H1 (cell line): ENCODE data around the gene CLRN2. TPM values are rescaled to one million over a fixed set of nuclear protein-coding genes. Genes with fewer than 3 reads are reported as not detected.

Experiments
- CTCF ChIA-PET: fragments of 300-600 bp; sonication (Branson Sonifier 250); formaldehyde crosslinking; loops from one replicate; lab custom pipeline; 2021; ENCODE audit not compliant: partially characterized antibody; lab: Charles Lee
- POLR2A ChIA-PET: fragments of 300-600 bp; sonication (Branson Sonifier 250); formaldehyde crosslinking; loops from one replicate; lab custom pipeline; 2021; ENCODE audit warnings: inconsistent platforms; ENCODE audit not compliant: partially characterized antibody; lab: Charles Lee
- DNase-seq, 2 experiments: peaks; one replicate each; pipeline versions ENCODE4 v3.0.0 to v3.0.0-alpha.2; 2010 to 2022; ENCODE audit warnings: low spot score in 2 of 2, low read depth in 1 of 2, mixed read lengths in 1 of 2
- FAIRE-seq: peaks from 2 replicates; lab custom pipeline; 2011; peaks lifted over from hg19 to GRCh38; lab: Jason Lieb, UNC
- H2AFZ ChIP-seq: 2 replicates; pipeline ENCODE4 v1.8.1; 2012; ENCODE audit warnings: low read length, inconsistent platforms
- H2AK5ac ChIP-seq: 2 replicates; pipeline ENCODE4 v1.6.1; 2013; ENCODE audit warnings: low read depth, low read length
- H2BK120ac ChIP-seq: replicated peaks from 2 replicates; pipeline ENCODE3; 2013; ENCODE audit warnings: low read depth, low read length, inconsistent platforms
- H2BK12ac ChIP-seq: 2 replicates; pipeline ENCODE4 v1.6.1; 2013; ENCODE audit warnings: low read depth, low read length
- H2BK15ac ChIP-seq: 2 replicates; pipeline ENCODE4 v1.6.1; 2013; ENCODE audit warnings: low read length
- H2BK20ac ChIP-seq: 2 replicates; pipeline ENCODE4 v1.6.1; 2013; ENCODE audit warnings: low read length
- H2BK5ac ChIP-seq: 2 replicates; pipeline ENCODE4 v1.6.1; 2013; ENCODE audit warnings: low read depth, low read length
- H3K14ac ChIP-seq: 2 replicates; pipeline ENCODE4 v1.6.1; 2013; ENCODE audit warnings: inconsistent platforms; ENCODE audit not compliant: insufficient read length
- H3K18ac ChIP-seq: 2 replicates; pipeline ENCODE4 v1.6.1; 2013; ENCODE audit warnings: low read length; ENCODE audit errors: extremely low read depth
- H3K23ac ChIP-seq: 2 replicates; pipeline ENCODE4 v1.6.1; 2013; ENCODE audit warnings: inconsistent platforms; ENCODE audit not compliant: insufficient read length
- H3K23me2 ChIP-seq: 2 replicates; pipeline ENCODE4 v1.6.1; 2013; ENCODE audit warnings: low read depth, low read length
- H3K27ac ChIP-seq: 2 replicates; pipeline ENCODE4 v1.6.1; 2011; ENCODE audit warnings: low read depth, low read length, inconsistent platforms
- H3K27me3 ChIP-seq, 4 experiments: replicated peaks in 1 of 4; 1 replicate in 1 of 4; 2 replicates in 3 of 4; pipeline versions ENCODE4 v1.6.1 to v1.8.1; 2011 to 2013; ENCODE audit warnings: low read length in 3 of 4, mild to moderate bottlenecking in 3 of 4, inconsistent platforms in 2 of 4, mixed read lengths in 2 of 4, moderate library complexity in 1 of 4; ENCODE audit not compliant: control insufficient read depth in 3 of 4, insufficient read depth in 3 of 4; ENCODE audit errors: extremely low read depth in 1 of 4
- H3K36me3 ChIP-seq, 4 experiments: 2 replicates each; pipeline versions ENCODE4 v1.6.1 to v1.8.1; 2011 to 2013; ENCODE audit warnings: mild to moderate bottlenecking in 4 of 4, low read length in 3 of 4, moderate library complexity in 2 of 4, control low read depth in 1 of 4, inconsistent platforms in 1 of 4; ENCODE audit not compliant: insufficient read depth in 4 of 4, control insufficient read depth in 2 of 4
- H3K4ac ChIP-seq: replicated peaks from 2 replicates; pipeline ENCODE3; 2013; ENCODE audit warnings: low read length, low read depth, mixed read lengths, inconsistent platforms; ENCODE audit not compliant: insufficient read length
- H3K4me1 ChIP-seq, 4 experiments: replicated peaks in 1 of 4; 1 replicate in 1 of 4; 2 replicates in 3 of 4; pipeline versions ENCODE4 v1.6.1 to v1.8.1; 2011 to 2013; ENCODE audit warnings: low read length in 3 of 4, inconsistent platforms in 2 of 4, mixed read lengths in 1 of 4; ENCODE audit not compliant: insufficient read depth in 4 of 4, control insufficient read depth in 3 of 4
- H3K4me2 ChIP-seq, 2 experiments: 2 replicates each; pipeline versions ENCODE4 v1.6.1 to v1.8.1; 2011 to 2013; ENCODE audit warnings: low read depth in 2 of 2, low read length in 2 of 2, control low read depth in 1 of 2, inconsistent platforms in 1 of 2, mild to moderate bottlenecking in 1 of 2; ENCODE audit not compliant: insufficient read depth in 1 of 2
- H3K4me3 ChIP-seq, 4 experiments: fragments of 200-600, 300-600 bp in 1 of 4; sonication (generic), shearing (Covaris generic), sonication (Bioruptor Twin) in 1 of 4; 2 replicates each; pipeline versions ENCODE4 v1.5.1 to v1.8.1; 2011 to 2016; ENCODE audit warnings: low read length in 4 of 4, low read depth in 3 of 4, control low read depth in 2 of 4, inconsistent platforms in 2 of 4, mild to moderate bottlenecking in 2 of 4, mixed read lengths in 1 of 4, moderate library complexity in 1 of 4; ENCODE audit not compliant: insufficient read depth in 2 of 4; ENCODE audit errors: extremely low read depth in 1 of 4
- H3K56ac ChIP-seq: replicated peaks from 2 replicates; pipeline ENCODE3; 2013; ENCODE audit warnings: low read depth, mild to moderate bottlenecking, mixed read lengths, low read length, inconsistent platforms; ENCODE audit not compliant: insufficient read length
- H3K79me1 ChIP-seq: 2 replicates; pipeline ENCODE4 v1.6.1; 2013; ENCODE audit warnings: low read depth, low read length, control low read depth
- H3K79me2 ChIP-seq, 2 experiments: 2 replicates each; pipeline versions ENCODE4 v1.6.1 to v1.8.1; 2012 to 2013; ENCODE audit warnings: low read length in 2 of 2, mild to moderate bottlenecking in 2 of 2, inconsistent platforms in 1 of 2; ENCODE audit not compliant: insufficient read depth in 2 of 2, control insufficient read depth in 1 of 2
- H3K9ac ChIP-seq, 4 experiments: replicated peaks in 1 of 4; 1 replicate in 1 of 4; 2 replicates in 3 of 4; pipeline versions ENCODE4 v1.6.1 to v1.8.1; 2011 to 2013; ENCODE audit warnings: low read depth in 3 of 4, low read length in 3 of 4, control low read depth in 2 of 4, mild to moderate bottlenecking in 2 of 4, moderate library complexity in 2 of 4, inconsistent platforms in 1 of 4; ENCODE audit errors: extremely low read depth in 1 of 4
- H3K9me3 ChIP-seq, 2 experiments: 2 replicates each; pipeline versions ENCODE4 v1.6.1 to v1.8.1; 2012 to 2013; ENCODE audit warnings: mild to moderate bottlenecking in 2 of 2, moderate library complexity in 2 of 2, control low read depth in 1 of 2, inconsistent platforms in 1 of 2, low read depth in 1 of 2, low read length in 1 of 2, mixed read lengths in 1 of 2; ENCODE audit not compliant: insufficient read depth in 2 of 2
- H4K20me1 ChIP-seq, 2 experiments: replicated peaks in 1 of 2; 2 replicates each; pipeline versions ENCODE3 to v1.8.1; 2011 to 2013; ENCODE audit warnings: inconsistent platforms in 2 of 2, low read length in 2 of 2, mild to moderate bottlenecking in 1 of 2; ENCODE audit not compliant: insufficient read depth in 2 of 2, control insufficient read depth in 1 of 2
- H4K5ac ChIP-seq: 2 replicates; pipeline ENCODE4 v1.6.1; 2013; ENCODE audit warnings: low read length, low read depth, mixed read lengths, inconsistent platforms; ENCODE audit not compliant: insufficient read length
- H4K8ac ChIP-seq: 2 replicates; pipeline ENCODE4 v1.8.0; 2013; ENCODE audit warnings: mild to moderate bottlenecking, moderate library complexity, low read length, inconsistent platforms; ENCODE audit not compliant: insufficient read depth; ENCODE audit errors: extremely low read depth
- H4K91ac ChIP-seq: replicated peaks from 2 replicates; pipeline ENCODE3; 2013; ENCODE audit warnings: low read length, mixed read lengths, inconsistent platforms; ENCODE audit not compliant: insufficient read length
- CHD1 ChIP-seq: IDR thresholded peaks from 2 replicates; pipeline ENCODE4 v1.6.1; 2012; ENCODE audit warnings: low read depth, low read length, improper control_type of control experiment
- TAF1 ChIP-seq: IDR thresholded peaks from 2 replicates; pipeline ENCODE4 v1.6.1; 2011; ENCODE audit warnings: mild to moderate bottlenecking, low read depth, low read length
- WGBS, 2 experiments: shearing (Covaris generic) in 1 of 2; methylation state at CpG; one replicate each; pipeline versions ENCODE4 v1.1.6 to v1.1.7; 2013 to 2015; ENCODE audit warnings: low lambda C conversion rate in 2 of 2, mixed read lengths in 2 of 2, inconsistent platforms in 1 of 2, low coverage in 1 of 2, missing lambda C conversion rate in 1 of 2; ENCODE audit not compliant: insufficient replicate concordance in 2 of 2, insufficient coverage in 1 of 2, insufficient read length in 1 of 2; ENCODE audit errors: extremely low coverage in 1 of 2, missing lambda C conversion rate in 1 of 2; 5-methylcytosine and 5-hydroxymethylcytosine counted together
- polyA plus RNA-seq, 7 experiments: library from polyadenylated mRNA; depleted of rRNA in 3 of 7; stranded (reverse) in 5 of 7; unstranded in 2 of 7; fragments of >200 nt in 5 of 7; fragments of 200-250 nt in 2 of 7; gene quantifications; 1 replicate in 5 of 7; 2 replicates in 1 of 7; 4 replicates in 1 of 7; pipeline versions ENCODE4 v1.2.1 to v1.2.3, GENCODE V29; 2011 to 2013; ENCODE audit warnings: missing spikeins in 2 of 7, mixed read lengths in 2 of 7
- total RNA-seq: library from RNA; stranded (reverse); fragmentation: NEBNext Ultra II Directional; extraction: Animal tissue kit (Norgen Biotek cat#: 25700); gene quantifications from 2 replicates; pipeline ENCODE4 v1.2.1, GENCODE V29; 2021

Gene CLRN2
- total and polyA plus RNA-seq, 2 of the 8 experiments (the other 6 are each of a cell fraction or from before 2014, with no cell fraction given) = not detected

DNA sequence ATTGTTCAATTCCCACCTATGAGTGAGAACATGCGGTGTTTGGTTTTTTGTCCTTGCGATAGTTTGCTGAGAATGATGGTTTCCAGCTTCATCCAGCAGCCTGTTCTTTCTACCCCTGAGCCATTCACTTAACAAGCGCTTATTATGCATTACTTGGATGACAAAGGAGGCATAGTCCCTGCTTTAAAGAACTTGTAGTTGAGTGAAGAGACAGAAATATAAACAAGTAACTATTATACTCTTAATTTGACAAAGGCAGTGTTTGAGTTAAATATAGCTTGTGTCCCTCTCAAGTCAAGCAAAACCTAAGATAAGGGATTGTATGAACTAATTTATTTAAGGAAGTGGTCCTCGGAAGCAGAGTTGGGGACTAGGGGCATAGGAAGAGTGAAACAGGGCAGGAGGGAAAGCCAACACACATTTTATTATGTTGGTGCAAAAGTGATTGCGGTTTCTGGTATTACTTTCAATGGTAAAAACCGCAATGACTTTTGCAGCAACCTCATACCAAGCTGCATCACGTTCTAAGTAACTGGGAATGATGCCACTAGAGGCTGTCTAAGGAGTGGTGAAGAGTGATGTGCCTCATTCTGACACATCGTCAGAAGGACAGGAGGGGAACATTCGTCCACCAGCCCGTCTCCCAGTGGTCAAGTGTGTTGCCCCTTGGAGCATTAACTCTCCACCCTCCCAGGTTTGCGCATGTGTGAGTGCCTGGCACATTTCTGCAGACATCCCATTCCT lies 44.9 kb upstream of the CLRN2 start:
- no peak for DNase-seq
- Histone ChIP-seq H2BK20ac (no peak overlapping the region), H2BK12ac (no peak overlapping the region), H3K79me1 (no peaks in the 10 kb centered on the region), H4K5ac (no peak overlapping the region), H4K8ac (no peak overlapping the region), H3K9me3 (no peaks in the 10 kb centered on the region), H3K27me3 (no peaks in the 10 kb centered on the region; a peak in 1 of 7 replicates), H3K14ac (no peak overlapping the region), H3K4me2 (no peak overlapping the region), H2AK5ac (no peak overlapping the region), H3K23me2 (no peaks in the 10 kb centered on the region; the same call in 1 of the 2 replicates), H3K4ac (no peak overlapping the region), H3K27ac (no peak overlapping the region), H3K9ac (no peak overlapping the region), H3K36me3 (no peaks in the 10 kb centered on the region), H4K91ac (no peak overlapping the region), H2BK5ac (no peak overlapping the region), H3K79me2 (no peaks in the 10 kb centered on the region), H3K4me1 (no peaks in the 10 kb centered on the region), H3K23ac (no peak overlapping the region), H3K56ac (no peak overlapping the region), H2BK15ac (no peak overlapping the region), H2BK120ac (no peak overlapping the region), H3K4me3 (no peak overlapping the region), H4K20me1 (no peaks in the 10 kb centered on the region), H3K18ac (no peak overlapping the region), H2AFZ (no peak overlapping the region)
- POLR2A ChIA-PET = no interaction called here
- CTCF ChIA-PET = interaction anchor here (0.6 to 10.2 kb wide), 7 partner anchors 10 to 138 kb away, joined by 3 to 118 read pairs (median 4); no protein-coding TSS in a partner anchor
- WGBS, 2 experiments = 89% methylated on average over 11 of the region's 11 CpGs; no CpG with 5 or more reads in 1 of the 2 experiments
- TF ChIP-seq TAF1 = no peak
- TF ChIP-seq CHD1 = no peak
- FAIRE-seq = no peak
